T-helper 1 cell treated with Interleukin-12 subunit alpha and Interleukin-12 subunit beta and Interleukin-4 antibody, amounts not matched to agents 30 μg/mL and 1 μg/mL, for 36 hours (primary cell): ENCODE measurements around the gene GIGYF1.
A peak's percentile ranks its signal among the peaks of the same experiment; 100 is the strongest.

Experiments used
- H3K27ac Mint-ChIP-seq: one replicate; pipeline ENCODE4 v1.8.0; 2021; ENCODE audit warnings: mild to moderate bottlenecking, mixed read lengths
- H3K27me3 Mint-ChIP-seq: one replicate; pipeline ENCODE4 v1.8.0; 2021; ENCODE audit warnings: low read depth, mixed read lengths
- H3K36me3 Mint-ChIP-seq: one replicate; pipeline ENCODE4 v1.8.0; 2021; ENCODE audit warnings: low read depth, mixed read lengths
- H3K4me1 Mint-ChIP-seq: one replicate; pipeline ENCODE4 v1.8.0; 2021; ENCODE audit warnings: low read depth, mixed read lengths
- H3K4me3 Mint-ChIP-seq: one replicate; pipeline ENCODE4 v1.8.0; 2021; ENCODE audit warnings: mild to moderate bottlenecking, moderate library complexity, mixed read lengths
- H3K9me3 Mint-ChIP-seq: one replicate; pipeline ENCODE4 v1.8.0; 2021; ENCODE audit warnings: mixed read lengths

Gene GIGYF1

DNA sequence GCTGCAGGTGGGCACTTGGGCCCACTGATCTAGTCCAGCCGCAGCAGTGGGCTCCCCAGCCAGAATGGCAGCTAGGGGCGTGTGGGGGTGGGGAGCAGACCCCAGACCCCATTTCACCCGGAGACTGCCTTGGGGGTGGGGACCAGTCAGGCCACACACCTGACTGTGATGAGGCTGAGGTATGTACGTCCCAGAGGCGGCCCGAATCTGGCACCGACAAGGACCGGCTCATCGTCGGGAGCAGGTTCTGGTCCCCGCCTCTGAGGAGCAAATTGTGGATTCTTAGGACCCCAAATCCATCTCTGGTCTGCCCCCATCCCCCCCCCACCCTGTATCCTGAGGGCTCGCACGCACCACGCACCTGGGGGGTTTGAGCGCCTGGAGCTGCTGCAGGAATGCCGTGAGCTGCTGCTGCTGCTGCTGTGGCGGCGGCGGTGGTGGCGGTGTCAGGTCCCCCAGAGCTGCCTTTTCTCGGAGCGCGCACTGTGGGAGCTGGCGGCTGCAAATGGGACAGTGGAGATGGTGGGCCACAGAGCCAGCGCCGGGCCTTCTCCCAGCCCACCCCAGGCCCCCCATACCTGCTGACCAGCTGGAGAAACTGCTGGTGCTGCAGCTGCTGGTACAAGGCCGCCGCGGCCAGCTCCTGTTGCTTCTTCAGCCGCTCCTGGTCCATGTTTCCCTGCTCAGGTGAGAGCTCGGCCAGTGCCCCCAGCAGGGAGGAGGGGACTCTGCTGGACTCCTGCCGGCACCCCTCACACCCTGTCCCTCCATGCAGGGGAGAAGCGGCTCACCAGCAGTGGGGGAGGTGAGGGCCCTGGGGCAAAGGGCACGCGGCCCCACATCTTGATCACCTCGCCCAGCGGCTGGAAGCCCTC, 10.2 kb downstream of the GIGYF1 start:
- Mint-ChIP-seq H3K4me1 (peaks cover 7% of the 10 kb centered on the region), H3K27ac (no peak overlapping the region), H3K9me3 (no peaks in the 10 kb centered on the region), H3K27me3 (no peaks in the 10 kb centered on the region), H3K36me3 (peaks cover 11% of the 10 kb centered on the region), H3K4me3 (no peak overlapping the region)

DNA sequence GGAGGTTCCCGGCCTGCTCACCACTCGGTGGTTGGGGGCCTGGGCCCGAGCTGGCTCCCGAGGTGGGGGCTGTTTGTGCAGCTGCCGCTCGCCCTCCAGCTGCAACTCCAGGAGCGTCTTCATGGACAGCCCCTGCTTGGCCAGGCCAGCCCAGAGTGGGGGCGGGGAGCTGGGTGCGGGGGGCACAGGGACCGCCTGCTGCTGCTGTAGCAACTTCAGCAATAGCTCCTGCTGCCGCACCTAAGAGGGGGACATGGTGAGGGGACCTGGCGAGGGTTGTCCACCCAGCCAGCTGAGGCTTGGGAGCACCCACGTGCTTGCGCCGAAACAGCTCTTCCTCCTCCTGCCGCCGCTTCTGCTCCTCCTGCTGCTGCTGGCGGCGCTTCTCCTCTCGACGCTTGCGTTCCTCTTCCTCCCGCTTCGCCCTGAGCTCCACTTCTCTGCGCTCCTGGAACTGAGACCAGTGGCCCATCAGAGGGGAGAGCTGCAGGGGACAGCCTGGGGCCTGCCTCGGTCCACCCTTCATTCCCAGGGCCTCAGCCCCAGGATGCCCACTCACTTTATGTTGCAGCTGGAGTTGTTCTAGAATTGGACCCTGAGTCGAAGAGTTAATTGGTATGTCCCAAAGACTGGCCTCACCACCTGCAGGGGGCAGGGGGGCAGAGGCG, 10.9 kb downstream of the GIGYF1 start:
- Mint-ChIP-seq H3K27ac (no peak overlapping the region), H3K4me1 (peaks cover 5% of the 10 kb centered on the region), H3K27me3 (no peaks in the 10 kb centered on the region)

GRCh38 chr7:100682228-100682741, 11.8 kb downstream of the GIGYF1 start:
- Mint-ChIP-seq H3K27me3 (no peaks in the 10 kb centered on the region), H3K4me3 (no peak overlapping the region), H3K9me3 (no peaks in the 10 kb centered on the region), H3K27ac (no peak overlapping the region), H3K4me1 (peaks cover 5% of the 10 kb centered on the region), H3K36me3 (peaks cover 11% of the 10 kb centered on the region)

More for the DNA sequence above, 10.9 kb downstream of the GIGYF1 start:
- H3K36me3 Mint-ChIP-seq = peaks cover 11% of the 10 kb centered on the region
- H3K4me3 Mint-ChIP-seq = no peak overlapping the region
- H3K9me3 Mint-ChIP-seq = no peaks in the 10 kb centered on the region

DNA sequence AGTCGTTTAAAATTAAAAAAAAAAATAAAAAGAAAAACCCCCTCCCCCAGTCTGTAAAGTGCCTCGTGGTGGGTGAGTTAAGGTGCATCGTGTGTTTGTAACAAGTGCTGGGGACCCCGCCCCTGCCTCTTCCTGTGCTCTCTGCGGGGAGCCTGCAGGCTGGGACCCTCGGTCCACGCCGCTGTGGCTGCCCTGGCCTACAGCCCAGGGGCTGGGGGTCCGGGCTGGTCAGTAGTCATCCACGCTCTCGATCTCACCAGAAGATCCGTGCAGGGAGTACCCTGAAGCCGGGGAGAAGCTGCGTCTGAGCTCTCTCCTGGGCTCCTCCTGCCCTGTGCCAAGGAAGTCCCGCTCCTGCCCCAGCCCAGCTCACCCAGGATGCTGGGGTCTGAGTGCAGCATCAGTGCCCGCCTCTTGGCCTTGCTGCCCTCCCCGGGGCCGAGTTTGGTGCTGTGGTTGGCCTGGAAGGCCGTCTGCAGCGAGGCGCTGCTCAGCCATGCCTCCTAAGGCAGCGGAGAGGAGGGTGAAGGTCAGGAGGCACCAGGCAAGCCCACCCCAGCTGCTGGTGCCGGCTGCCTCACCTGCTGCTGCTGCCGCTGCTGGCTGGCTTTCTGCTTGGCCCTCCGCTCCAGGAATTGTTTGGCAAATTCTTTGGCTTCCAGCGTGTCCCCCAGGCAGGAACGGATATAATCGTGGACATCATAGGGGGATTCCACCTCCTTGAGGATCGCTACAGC, 12.4 kb downstream of the GIGYF1 start:
- Mint-ChIP-seq H3K27ac (no peak overlapping the region), H3K36me3 (peaks cover 13% of the 10 kb centered on the region), H3K4me3 (no peak overlapping the region), H3K27me3 (no peaks in the 10 kb centered on the region), H3K9me3 (no peaks in the 10 kb centered on the region), H3K4me1 (peaks cover 6% of the 10 kb centered on the region)

GRCh38 chr7:100680576-100681271, 13.3 kb downstream of the GIGYF1 start:
- Mint-ChIP-seq H3K27ac (no peak overlapping the region), H3K36me3 (peaks cover 16% of the 10 kb centered on the region), H3K4me3 (no peak overlapping the region), H3K4me1 (peaks cover 10% of the 10 kb centered on the region), H3K27me3 (no peaks in the 10 kb centered on the region), H3K9me3 (no peaks in the 10 kb centered on the region)

GRCh38 chr7:100679927-100680575, 14.0 kb downstream of the GIGYF1 start:
- no peaks in the 10 kb centered on the region for H3K27me3 Mint-ChIP-seq
- H3K36me3 Mint-ChIP-seq = peaks cover 14% of the 10 kb centered on the region
- H3K4me3 Mint-ChIP-seq = no peak overlapping the region
- H3K9me3 Mint-ChIP-seq = no peaks in the 10 kb centered on the region
- peak overlapping the region; percentile 11 for H3K27ac Mint-ChIP-seq
- H3K4me1 Mint-ChIP-seq = peaks cover 10% of the 10 kb centered on the region

GRCh38 chr7:100679129-100679926, 14.7 kb downstream of the GIGYF1 start:
- Mint-ChIP-seq H3K9me3 (no peaks in the 10 kb centered on the region), H3K4me3 (no peak overlapping the region), H3K36me3 (peaks cover 17% of the 10 kb centered on the region), H3K27ac (peak overlapping the region; percentile 12), H3K27me3 (no peaks in the 10 kb centered on the region), H3K4me1 (peaks cover 10% of the 10 kb centered on the region)

GRCh38 chr7:100678291-100678984, 15.6 kb downstream of the GIGYF1 start:
- Mint-ChIP-seq H3K9me3 (no peaks in the 10 kb centered on the region), H3K27me3 (no peaks in the 10 kb centered on the region), H3K4me3 (peak overlapping the region; percentile 21), H3K36me3 (peaks cover 17% of the 10 kb centered on the region), H3K4me1 (peaks cover 10% of the 10 kb centered on the region), H3K27ac (no peak overlapping the region)

DNA sequence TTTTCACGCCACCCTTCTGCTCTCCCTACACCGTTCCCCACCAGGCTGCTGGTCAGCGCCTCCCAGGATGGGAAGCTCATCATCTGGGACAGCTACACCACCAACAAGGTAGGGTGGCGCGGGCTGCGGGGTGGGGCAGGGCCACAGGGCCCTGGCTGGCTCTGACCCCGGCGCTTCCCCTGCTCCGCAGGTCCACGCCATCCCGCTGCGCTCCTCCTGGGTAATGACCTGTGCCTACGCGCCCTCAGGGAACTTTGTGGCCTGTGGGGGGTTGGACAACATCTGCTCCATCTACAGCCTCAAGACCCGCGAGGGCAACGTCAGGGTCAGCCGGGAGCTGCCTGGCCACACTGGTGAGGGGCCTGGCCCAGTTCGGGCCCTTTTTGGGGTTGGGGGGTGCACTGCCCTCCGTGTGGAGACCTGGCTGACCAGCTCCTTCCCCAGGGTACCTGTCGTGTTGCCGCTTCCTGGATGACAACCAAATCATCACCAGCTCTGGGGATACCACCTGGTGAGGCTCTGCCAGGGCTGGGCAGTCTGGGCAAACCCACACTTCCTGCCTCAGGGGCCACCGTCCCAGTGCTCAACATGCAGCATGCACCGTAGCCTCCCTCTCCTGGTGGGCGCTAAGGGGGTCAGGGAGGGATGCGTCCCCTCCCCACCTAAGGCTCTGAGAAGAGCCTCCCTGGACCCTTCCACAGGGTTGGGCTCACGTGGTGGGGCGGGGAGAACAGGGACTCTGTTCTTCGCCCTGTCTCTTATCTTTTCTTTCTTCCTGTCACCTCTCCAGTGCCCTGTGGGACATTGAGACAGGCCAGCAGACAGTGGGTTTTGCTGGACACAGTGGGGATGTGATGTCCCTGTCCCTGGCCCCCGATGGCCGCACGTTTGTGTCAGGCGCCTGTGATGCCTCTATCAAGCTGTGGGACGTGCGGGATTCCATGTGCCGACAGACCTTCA, 16.5 kb downstream of the GIGYF1 start:
- peaks cover 8% of the 10 kb centered on the region for H3K4me1 Mint-ChIP-seq
- H3K9me3 Mint-ChIP-seq = no peaks in the 10 kb centered on the region
- H3K27ac Mint-ChIP-seq = peak overlapping the region; percentile 81
- no peaks in the 10 kb centered on the region for H3K27me3 Mint-ChIP-seq
- H3K4me3 Mint-ChIP-seq = peak overlapping the region; percentile 70
- H3K36me3 Mint-ChIP-seq = peaks cover 14% of the 10 kb centered on the region

GRCh38 chr7:100676501-100677306, 17.3 kb downstream of the GIGYF1 start:
- Mint-ChIP-seq H3K4me3 (peak overlapping the region; percentile 79), H3K27me3 (peaks cover 3% of the 10 kb centered on the region), H3K36me3 (peaks cover 14% of the 10 kb centered on the region), H3K27ac (peak overlapping the region; percentile 88), H3K9me3 (no peaks in the 10 kb centered on the region), H3K4me1 (peaks cover 8% of the 10 kb centered on the region)
